ENCODE results near the gene MICU1.

MICU1 gene

DNA sequence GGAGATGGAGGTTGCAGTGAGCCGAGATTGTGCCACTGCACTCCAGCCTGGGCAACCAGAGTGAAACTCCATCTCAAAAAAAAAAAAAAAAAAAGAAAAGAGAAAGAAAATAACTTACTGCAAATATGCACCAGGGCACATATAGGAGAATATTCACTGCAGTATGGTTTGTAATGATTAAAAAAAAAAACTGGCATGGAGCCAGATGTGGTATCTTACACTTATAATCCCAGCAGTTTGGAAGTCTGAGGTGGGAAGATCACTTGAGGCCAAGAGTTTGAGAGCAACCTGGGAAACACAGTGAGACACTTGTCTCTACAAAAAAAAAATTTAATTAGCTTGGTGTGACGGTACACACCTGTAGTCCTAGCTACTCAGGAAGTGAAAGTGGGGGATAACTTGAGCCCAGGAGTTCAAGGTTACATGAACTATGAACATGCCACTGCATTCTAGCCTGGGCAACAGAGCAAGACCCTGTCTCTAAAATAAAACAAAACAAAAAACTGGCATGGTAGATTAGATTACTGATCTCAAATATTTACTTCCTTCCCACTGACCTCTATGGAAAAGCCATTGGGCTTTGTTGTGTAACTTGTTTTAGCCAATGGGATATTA, 85.6 kb downstream of the MICU1 start:
- Histone ChIP-seq H3K9me3 (ENCODE audit: control insufficient read depth, insufficient read depth, low read length) (peaks cover 12% of the 10 kb centered on the region; the same call in 1 of the 2 replicates), H3K79me2 (ENCODE audit: control insufficient read depth, low read length) (no peaks in the 10 kb centered on the region), H3K9me2 (replicated peaks; ENCODE audit: control insufficient read depth, low read length) (no peaks in the 10 kb centered on the region), H3K36me3 (ENCODE audit: control insufficient read depth, low read length) (no peaks in the 10 kb centered on the region; the same call in 1 of the 2 replicates), H4K20me1 (ENCODE audit: control insufficient read depth, insufficient read depth, low read depth, low read length) (no peaks in the 10 kb centered on the region), H3K27me3 (ENCODE audit: control insufficient read depth, low read length) (no peaks in the 10 kb centered on the region), H3K4me1 (ENCODE audit: control insufficient read depth, low read length) (no peaks in the 10 kb centered on the region), H3F3A (ENCODE audit: control insufficient read depth, insufficient read depth) (no peaks in the 10 kb centered on the region), H3K4me3 (ENCODE audit: low read length) (no peak overlapping the region), H3K27ac (ENCODE audit: low read depth, low read length) (no peak overlapping the region), H3K4me2 (ENCODE audit: low read length) (no peak overlapping the region)
- TF ChIP-seq, protein P1, sequence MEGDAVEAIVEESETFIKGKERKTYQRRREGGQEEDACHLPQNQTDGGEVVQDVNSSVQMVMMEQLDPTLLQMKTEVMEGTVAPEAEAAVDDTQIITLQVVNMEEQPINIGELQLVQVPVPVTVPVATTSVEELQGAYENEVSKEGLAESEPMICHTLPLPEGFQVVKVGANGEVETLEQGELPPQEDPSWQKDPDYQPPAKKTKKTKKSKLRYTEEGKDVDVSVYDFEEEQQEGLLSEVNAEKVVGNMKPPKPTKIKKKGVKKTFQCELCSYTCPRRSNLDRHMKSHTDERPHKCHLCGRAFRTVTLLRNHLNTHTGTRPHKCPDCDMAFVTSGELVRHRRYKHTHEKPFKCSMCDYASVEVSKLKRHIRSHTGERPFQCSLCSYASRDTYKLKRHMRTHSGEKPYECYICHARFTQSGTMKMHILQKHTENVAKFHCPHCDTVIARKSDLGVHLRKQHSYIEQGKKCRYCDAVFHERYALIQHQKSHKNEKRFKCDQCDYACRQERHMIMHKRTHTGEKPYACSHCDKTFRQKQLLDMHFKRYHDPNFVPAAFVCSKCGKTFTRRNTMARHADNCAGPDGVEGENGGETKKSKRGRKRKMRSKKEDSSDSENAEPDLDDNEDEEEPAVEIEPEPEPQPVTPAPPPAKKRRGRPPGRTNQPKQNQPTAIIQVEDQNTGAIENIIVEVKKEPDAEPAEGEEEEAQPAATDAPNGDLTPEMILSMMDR (IDR thresholded peaks at IDR 0.05; ENCODE audit: low read depth, low read length, poor library complexity, severe bottlenecking) = no peak

DNA sequence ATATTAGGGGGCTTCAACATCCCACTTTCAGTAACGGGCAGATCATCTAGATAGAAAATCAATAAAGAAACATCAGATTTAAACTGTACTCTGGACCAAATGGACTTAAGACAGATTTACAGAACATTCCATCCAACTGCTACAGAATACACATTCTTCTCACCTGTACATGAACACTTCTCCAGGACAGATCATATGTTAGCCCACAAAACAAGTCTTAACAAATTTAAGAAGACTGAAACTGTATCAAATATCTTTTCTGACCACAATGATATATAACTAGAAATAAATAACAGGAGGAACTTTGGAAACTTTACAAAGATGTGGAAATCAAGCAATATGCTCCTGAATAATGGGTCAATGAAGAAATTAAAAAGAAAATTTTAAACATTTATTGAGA, 86.7 kb downstream of the MICU1 start:
- Histone ChIP-seq H4K20me1 (ENCODE audit: control insufficient read depth, insufficient read depth, low read depth, low read length) (no peaks in the 10 kb centered on the region), H3K79me2 (ENCODE audit: control insufficient read depth, low read length) (no peaks in the 10 kb centered on the region), H3K27ac (ENCODE audit: low read depth, low read length) (no peak overlapping the region)

DNA sequence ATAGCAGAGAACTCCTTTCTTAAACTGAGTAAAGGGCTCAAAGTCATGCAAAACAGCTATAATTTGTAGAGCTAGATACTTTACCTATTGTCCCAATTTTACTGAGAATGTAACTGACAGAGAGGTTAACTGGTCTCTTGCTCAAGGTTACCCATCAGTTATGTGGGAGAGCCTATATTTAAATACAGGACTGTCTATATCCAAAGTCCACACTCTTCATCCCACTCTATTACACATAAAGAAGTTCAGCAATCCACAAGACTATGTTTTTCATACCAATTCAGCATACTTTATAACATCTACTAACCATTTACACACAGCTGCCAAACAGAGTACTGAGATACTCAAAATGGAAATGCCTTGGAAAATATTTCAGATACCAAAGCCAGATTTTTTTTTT, 100.2 kb downstream of the MICU1 start:
- Histone ChIP-seq H3K79me2 (ENCODE audit: control insufficient read depth, low read length) (no peaks in the 10 kb centered on the region), H3K4me2 (ENCODE audit: low read length) (no peak overlapping the region), H3K27me3 (ENCODE audit: control insufficient read depth, low read length) (no peaks in the 10 kb centered on the region), H3F3A (ENCODE audit: control insufficient read depth, insufficient read depth) (no peaks in the 10 kb centered on the region; the same call in 1 of the 2 replicates), H3K4me3 (ENCODE audit: low read length) (no peak overlapping the region), H3K9me3 (ENCODE audit: control insufficient read depth, insufficient read depth, low read length) (no peaks in the 10 kb centered on the region), H3K27ac (ENCODE audit: low read depth, low read length) (no peak overlapping the region), H3K4me1 (ENCODE audit: control insufficient read depth, low read length) (peaks cover 6% of the 10 kb centered on the region), H3K36me3 (ENCODE audit: control insufficient read depth, low read length) (no peaks in the 10 kb centered on the region), H3K9me2 (replicated peaks; ENCODE audit: control insufficient read depth, low read length) (no peaks in the 10 kb centered on the region), H4K20me1 (ENCODE audit: control insufficient read depth, insufficient read depth, low read depth, low read length) (no peaks in the 10 kb centered on the region)
- TF ChIP-seq, protein P1 (IDR thresholded peaks at IDR 0.05; ENCODE audit: low read depth, low read length, poor library complexity, severe bottlenecking) = no peak
- no peak for TF ChIP-seq EZH2phosphoT487 (IDR thresholded peaks at IDR 0.05; ENCODE audit: borderline replicate concordance, low read length)

More for the DNA sequence above, 86.7 kb downstream of the MICU1 start:
- TF ChIP-seq, protein P1 (IDR thresholded peaks at IDR 0.05; ENCODE audit: low read depth, low read length, poor library complexity, severe bottlenecking) = no peak
- TF ChIP-seq EZH2phosphoT487 (IDR thresholded peaks at IDR 0.05; ENCODE audit: borderline replicate concordance, low read length) = no peak
- peaks cover 12% of the 10 kb centered on the region; the same call in 1 of the 2 replicates for H3K9me3 ChIP-seq (ENCODE audit: control insufficient read depth, insufficient read depth, low read length)
- no peak overlapping the region for H3K4me2 ChIP-seq (ENCODE audit: low read length)
- no peaks in the 10 kb centered on the region; the same call in 1 of the 2 replicates for H3K36me3 ChIP-seq (ENCODE audit: control insufficient read depth, low read length)
- H3K4me1 ChIP-seq (ENCODE audit: control insufficient read depth, low read length) = no peaks in the 10 kb centered on the region
- H3K9me2 ChIP-seq (replicated peaks; ENCODE audit: control insufficient read depth, low read length) = no peaks in the 10 kb centered on the region
- H3K4me3 ChIP-seq (ENCODE audit: low read length) = no peak overlapping the region
- no peaks in the 10 kb centered on the region for H3K27me3 ChIP-seq (ENCODE audit: control insufficient read depth, low read length)
- no peaks in the 10 kb centered on the region for H3F3A ChIP-seq (ENCODE audit: control insufficient read depth, insufficient read depth)
